Skeletal muscle cell (primary cell): Measurements from ENCODE around the gene MIAT.

Source experiments
- DNase-seq: peaks from one replicate; pipeline ENCODE4 v3.0.0-alpha.2; 2010; ENCODE audit warnings: low read depth
- H3K4me3 ChIP-seq: 2 replicates; pipeline ENCODE4 v1.5.1; 2011; ENCODE audit warnings: low read depth, mild to moderate bottlenecking, control low read depth, low read length, moderate library complexity

MIAT gene

DNA sequence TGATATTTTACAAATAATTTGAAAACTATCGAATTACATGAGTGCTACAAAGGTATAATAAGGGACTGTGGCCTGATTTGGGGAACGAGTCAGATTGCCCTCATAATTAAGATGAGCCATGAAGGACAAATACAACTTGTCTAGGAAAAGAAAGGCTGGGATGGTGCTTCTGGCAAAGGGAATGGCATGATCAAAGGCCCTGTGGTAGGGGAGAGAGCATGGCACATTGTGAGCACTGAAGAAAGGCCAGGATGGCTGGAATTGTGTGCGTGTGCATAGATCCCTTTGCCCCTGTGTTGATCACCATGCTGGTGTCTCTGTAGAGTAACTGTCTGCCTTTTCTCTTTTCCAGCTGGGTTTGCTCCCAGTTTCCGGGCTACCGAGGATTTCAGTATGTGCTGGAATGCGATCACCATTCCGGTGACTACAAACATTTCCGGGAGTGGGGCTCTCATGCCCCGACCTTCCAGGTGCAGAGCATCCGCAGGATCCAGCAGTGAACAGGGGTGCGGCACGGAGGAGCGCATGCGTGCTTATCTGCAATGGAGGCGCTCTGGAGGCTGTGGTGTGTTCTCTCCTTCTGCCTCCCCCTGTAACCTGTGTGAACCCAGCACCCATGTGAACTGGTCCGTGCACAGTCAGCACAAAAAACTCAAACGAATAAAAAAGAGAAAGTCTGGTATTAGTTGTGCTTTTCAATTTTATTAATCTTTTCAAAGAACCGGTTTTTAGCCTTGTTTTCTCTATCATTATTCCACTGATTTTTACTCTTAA, 27.2 kb upstream of the MIAT start:
- H3K4me3 ChIP-seq: no peak overlapping the region
- no peak for DNase-seq

DNA sequence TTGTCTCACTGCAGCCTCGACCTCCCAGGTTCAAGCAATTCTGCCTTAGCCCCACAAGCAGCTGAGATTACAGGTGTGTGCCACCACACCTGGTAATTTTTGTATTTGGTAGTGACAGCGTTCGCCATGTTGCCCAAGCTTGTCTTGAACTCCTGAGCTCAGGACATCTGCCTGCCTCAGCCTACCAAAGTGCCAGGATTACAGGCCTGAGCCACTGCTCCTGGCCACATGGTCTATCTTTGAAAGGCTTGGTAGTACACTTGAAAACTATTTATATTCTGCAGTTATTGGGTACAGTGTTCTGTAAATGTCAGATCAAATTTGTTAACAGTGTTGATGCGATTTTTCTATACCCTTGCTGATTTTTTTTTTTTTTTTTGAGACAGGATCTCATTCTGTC, 26.1 kb upstream of the MIAT start:
- no peak overlapping the region for H3K4me3 ChIP-seq
- DNase-seq: no peak

DNA sequence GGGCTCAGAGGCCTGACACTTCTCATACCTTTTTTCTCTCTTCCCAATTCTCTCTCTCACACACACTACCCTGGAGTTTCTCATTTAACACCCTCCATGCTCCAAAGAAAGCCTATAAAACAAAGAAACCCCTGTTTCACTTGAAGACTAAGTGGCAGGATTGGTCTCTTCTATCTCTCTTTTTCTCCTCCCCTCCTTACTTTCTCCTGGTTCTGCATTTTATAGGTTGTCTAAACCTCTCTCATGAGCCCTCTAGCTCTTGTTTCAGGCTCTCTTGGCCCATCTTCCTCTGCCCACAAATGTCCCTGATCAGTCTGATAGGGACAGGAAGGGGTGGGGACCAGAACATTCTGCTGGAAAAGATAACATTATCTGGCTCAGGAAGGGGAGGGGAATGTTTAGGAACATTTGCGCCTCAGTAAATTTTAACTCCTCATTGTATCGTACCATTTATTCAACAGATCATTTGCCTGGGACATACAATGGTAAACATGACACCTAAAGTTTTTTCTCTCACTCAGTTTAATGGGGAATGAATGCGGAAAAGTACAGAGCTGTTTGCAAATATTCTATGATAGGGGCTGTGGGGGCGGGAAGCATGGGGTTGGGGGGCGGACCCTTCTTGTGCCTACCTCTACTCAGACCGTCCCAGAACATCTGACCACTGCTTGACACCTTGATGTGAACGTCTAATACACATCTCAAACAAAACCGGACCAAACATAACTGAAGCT, 24.8 kb upstream of the MIAT start:
- no peak overlapping the region for H3K4me3 ChIP-seq
- DNase-seq: no peak

DNA sequence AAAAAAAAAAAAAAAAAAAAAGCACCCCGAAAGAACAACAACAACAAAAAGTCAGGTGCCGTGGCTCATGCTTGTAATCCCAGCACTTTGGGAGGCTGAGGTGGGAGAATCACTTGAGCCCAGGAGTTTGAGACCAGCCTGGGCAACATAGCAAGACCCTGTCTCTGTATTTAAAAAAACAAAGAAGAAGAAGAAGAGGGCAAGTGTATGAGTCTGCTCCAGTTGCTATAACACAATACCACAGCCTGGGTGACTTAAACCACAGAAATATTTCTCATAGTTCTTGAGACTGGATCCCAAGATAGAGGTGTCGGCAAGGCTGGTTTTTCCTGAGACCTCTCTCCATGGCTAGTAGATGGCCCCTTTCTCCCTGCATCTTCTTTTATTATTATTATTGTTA, 23.2 kb upstream of the MIAT start:
- no peak overlapping the region for H3K4me3 ChIP-seq
- DNase-seq: no peak

DNA sequence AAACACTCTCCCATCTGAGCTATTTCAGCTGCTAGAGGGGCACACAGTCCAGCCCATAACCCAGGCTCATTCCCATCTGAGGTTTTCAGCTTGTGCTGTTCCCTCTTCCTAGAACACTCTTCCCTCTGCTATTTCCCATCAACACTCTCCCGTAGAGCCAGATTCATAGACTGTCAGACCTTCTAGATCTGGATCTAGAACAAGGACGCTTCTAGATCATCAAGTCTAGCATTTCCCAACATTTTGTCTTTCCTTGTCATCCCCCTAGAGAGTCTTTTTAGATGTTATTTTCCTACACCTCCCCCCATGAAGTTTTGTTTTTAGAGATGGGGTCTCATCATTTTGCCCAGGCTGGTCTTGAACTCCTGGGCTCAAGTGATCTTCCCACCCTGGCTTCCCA, 22.3 kb upstream of the MIAT start:
- H3K4me3 ChIP-seq: no peak overlapping the region
- DNase-seq: no peak

DNA sequence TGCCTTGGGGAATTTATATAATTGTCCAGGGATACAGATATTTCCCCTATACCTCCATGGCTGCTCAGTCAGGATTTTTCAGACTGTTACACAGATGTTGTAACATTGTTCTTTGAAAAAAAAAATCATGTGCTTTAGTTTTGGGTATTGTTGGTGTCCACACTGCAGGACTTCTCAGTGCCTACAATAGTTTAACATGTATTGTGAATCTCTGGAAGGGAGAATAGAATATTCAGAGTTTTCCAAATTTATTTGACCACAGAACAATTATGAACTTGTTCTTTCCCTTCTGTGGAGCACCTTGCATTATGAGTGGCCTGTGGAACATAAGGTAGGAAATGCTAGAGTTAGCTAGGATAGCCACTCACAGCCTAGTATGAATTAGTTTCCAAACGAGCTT, 21.1 kb upstream of the MIAT start:
- no peak for DNase-seq
- no peak overlapping the region for H3K4me3 ChIP-seq

DNA sequence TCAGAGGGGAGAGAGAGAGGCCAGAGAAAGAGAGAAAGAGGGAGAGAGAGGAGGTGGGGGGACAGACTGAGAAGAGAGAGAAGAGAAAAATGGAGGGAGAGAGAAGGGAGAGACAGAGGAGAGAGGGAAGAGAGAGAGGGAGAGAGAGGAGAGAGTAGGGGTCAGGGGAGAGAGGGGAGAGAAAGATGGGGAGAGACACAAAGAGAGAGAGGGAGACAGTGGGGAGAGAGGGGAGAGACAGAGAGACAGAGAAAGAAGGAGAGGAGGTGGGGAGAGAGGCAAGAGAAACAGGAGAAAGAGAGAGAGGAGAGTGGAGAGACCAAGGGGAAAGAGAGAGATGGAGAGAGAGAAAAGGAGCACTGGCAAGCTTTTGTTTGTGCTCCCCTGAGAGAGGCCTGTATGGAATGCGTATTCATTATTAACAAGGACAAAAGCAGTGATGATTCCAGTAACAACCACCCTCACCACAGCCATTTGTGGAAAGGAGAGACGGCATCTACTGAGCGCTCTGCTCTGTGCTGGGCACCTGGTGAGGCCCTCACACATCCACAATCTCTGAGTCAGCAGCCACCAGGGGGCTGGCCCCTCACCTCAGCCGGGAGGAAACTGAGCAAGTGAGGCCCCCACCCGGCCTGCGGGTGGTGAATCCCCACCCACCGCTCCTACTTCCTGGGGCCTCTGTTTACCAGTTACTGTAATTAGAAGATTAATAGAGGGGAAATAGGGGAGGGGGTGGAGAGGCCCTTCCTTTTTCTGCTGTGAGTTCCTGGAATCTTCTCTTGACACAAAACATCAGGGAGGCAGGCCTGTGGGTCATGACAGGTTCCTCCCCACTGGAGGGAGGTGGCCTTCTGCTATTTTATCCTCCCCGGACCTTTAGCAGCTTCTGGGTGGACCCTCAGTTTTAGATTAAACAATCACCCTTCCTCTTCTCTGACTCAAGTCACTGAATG, 14.6 kb upstream of the MIAT start:
- no peak overlapping the region for H3K4me3 ChIP-seq
- no peak for DNase-seq

DNA sequence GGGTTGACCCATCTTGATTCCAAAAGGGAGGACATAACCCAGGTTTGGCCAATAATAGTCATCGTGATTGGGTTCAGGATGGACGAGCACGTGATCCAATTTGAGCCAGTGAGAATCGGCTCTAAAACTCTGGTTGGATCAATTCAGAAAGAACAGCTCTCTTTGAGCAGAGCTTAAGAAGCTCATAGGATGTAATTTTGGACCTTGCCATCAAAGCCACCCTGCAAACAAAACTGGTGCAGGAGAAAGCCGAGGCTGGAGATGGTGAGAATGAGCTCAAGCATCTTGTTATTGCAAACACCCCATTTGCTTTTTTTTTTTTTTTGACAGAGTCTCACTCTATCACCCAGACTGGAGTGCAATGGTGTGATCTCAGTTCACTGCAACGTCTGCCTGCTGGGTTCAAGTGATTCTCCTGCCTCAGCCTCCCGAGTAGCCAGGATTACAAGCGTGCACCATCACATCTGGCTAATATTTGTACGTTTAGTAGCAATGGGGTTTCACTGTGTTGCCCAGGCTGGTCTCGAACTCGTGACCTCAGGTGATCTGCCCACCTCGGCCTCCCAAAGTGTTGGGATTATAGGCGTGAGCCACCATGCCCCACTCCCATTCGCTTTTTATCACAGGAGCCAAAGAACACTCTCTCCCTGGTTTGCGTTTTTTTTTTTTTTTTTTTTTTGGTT, 13.8 kb upstream of the MIAT start:
- no peak overlapping the region for H3K4me3 ChIP-seq
- DNase-seq: no peak

DNA sequence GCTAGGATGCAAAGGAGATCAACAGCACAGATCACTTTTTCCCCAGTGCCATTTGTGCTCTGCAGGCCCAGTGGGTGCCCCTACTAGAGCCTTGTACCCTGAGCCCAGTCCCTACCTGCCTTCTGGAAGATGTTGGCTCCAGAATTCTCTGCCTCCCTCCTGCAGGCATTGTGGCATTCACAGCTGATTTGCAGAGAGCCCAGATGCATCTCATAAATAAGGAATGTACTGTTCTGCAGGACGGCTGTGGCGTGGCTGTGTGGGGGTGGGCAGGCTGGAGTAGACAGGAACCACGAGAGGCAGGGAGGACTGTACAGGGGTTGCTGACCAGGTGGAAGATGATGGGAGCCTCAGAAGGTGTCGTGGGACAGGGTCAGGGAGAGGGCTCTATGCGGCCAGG, 11.2 kb upstream of the MIAT start:
- DNase-seq: no peak
- no peak overlapping the region for H3K4me3 ChIP-seq

DNA sequence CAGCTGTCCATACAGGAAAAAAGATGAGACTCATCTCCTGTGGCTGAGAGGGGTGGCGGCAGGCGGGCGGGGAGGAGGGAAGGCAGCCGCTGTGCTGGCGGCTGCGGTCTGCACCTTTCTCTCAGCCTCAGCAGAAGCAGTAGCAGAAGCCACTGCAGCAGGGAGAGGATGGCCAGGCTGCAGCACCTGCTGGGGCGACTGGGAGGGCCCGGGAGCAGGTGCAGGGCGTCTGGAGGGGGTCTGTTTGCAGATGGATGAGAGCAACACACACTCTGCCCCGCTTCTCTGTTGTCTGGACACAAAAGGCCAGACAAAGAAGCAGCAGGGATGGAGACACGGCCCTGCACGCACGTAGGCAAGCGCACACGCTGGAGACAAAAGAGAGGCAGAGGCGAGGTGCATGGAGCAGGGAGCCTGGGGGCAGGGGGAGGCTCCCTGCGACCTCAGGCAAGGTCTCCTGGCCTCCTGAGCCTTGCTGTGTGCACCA, 9.3 kb upstream of the MIAT start:
- no peak overlapping the region for H3K4me3 ChIP-seq
- DNase-seq: no peak

DNA sequence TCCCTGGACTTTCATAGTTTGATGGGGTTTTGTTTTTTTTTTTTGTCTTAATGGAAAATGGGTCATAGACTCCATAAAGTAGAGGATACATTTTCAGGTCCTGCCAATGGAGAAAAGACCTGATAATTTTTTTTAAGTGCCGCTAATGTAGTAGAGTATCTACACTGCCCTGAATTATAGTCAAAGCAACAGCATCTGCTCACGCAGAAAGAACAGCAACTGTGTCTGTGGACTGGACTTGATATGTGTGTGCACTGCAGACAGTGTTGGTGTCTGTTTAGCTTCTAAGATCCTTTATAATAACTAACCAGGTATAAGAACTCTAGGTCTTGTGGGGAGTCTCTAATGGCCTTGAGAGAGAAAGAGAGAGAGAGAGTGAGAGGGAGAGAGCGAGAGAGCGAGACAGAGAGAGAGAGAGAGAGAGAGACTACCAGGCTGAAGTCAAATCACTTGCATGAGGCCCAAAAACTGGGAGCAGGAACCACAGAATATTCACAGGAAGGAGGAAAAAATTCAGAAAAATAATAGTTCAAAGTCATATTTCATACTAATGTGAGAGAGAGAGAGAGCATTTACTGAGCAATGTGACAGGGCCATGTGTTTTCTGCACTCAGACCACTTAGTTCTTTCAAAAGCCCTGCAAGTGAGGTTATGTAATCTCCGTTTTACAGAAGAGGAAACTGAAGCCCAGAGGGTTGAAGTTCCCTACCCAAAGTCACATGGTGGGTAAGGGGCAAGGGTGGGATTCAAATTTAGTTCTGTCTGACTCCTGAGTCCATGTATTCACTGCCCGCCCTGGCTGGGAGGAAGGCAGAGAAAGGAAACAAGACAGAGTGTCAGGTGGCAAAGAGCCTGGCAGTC, 8.6 kb upstream of the MIAT start:
- H3K4me3 ChIP-seq: no peak overlapping the region
- DNase-seq: no peak

DNA sequence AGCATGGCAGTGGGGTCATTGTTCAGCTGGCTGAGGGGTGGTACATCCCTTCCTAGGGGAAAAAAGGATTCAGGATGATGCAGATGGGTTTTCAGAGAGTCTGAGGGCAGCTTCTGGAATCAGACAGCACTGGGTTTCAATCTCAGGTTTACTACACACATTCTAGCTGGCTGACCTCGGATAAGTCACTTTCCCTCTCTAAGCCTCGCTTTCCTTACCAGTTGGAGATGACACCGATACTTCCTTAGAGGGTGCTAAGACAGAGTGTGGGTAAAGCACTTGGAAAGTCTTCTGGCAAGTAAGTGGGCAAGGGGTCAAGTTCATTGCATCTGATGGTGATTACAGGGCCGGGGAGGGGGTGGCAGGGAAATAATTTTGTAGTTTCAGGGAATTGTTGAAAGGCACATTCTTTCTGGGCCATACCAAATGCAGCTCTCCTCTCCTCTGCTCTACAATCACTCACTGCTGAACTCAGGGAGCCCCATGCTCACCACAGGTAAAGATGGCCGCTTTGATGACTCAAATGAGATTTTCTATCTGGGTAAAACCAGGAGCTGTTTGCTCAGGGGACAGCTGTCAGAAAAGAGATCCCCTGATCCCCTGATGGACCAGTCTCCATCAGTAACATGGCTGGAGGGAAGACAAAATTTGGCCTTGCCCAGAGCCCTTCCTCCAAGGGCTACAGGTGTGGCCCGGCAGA, 6.5 kb upstream of the MIAT start:
- no peak overlapping the region for H3K4me3 ChIP-seq
- no peak for DNase-seq

DNA sequence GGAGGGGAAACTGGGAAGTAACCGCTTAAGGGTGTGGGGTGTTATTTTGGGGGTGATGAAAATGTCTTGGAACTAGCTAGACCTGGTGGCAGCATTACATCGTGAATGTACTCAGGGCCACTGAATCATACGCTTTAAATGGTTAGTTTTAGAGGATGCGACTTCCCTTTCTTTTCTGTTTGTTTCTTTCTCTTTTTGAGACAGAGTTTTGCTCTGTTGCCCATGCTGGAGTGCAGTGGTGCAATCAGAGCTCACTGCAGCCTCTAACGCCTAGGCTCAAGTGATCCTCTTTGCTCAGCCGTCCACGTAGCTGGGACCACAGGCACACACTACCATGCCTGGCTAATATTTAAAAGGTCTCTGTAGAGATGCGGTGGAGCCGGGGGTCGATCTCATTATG, 5.6 kb upstream of the MIAT start:
- DNase-seq: no peak
- no peak overlapping the region for H3K4me3 ChIP-seq

DNA sequence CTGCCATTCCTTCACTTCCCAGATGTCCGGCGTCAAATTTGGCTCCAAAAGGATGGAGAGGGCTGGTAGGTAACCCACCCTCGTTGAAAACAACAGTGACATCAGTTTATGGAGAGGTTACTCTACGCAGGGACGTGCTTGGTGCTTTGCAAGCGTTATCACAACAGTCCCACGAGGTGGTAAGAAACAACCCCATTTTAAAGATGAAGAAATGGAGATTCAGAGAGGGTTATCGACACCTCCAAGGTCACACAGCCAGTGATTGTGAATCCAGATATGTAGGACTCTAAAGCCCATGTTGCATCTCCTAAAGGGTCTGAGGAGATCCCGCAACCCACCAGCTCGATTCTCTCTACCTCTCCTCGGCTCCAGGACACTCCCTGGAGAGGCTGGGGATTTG, 773 bp downstream of the MIAT start:
- no peak for DNase-seq
- peak overlapping the region; percentile 22 for H3K4me3 ChIP-seq

DNA sequence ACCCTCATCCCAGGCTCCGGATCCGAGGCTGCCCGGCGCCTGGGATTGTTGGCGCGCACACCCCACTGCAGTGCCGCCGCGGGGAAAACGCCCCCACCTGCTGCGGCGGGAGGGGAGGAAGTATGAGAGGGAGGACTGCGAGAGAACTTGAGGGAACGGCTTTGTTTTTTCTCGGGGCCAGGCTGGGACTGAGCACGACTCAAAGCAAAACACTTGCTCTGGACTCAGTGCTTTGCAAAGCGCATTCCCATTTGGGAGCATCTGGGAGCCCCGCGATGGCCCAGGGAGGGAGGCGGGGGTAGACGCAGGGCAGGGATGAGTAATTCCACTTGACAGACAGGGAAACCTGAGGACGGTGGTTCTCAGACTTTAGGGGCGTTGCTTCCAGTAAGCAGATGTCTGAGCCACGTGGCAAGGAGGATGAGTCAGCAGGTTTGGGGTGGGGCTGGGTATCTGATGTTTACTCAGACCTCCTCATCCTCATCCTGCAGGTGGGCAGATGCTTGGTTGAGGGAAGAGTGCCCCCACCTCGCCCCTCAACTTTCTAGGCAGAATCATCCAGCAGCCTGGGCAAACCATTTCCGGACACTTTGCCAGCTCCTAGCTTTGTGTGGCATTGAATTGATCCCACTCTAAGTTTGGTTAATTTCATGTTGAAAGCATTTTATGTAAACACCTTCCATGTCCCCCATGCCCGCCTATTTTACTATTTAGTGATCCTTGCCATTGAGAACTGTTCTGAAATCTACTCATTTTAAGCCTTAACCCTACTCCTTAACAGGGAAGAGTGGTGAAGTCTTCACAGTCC, 1.5 kb downstream of the MIAT start:
- H3K4me3 ChIP-seq: peak overlapping the region; percentile 22
- peak; percentile 83 for DNase-seq

DNA sequence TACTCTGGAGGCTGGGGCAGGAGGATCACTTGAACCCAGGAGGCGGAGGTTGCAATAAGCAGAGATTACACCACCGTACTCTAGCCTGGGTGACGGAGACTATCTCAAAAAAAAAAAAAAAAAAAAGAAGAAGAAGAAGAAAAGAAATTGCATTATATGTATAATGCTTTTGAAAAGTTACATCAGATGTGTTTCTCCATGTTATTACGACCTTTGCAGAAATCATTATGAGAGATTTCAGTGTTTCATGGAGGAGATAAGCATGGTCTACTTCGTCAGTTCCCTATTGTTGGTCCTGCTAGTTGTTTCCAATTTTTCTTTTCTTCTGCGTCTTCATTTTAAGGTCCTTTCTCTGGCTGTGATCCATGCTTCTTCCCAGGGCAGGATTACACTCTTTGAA, 3.0 kb downstream of the MIAT start:
- no peak for DNase-seq
- H3K4me3 ChIP-seq: no peak overlapping the region

DNA sequence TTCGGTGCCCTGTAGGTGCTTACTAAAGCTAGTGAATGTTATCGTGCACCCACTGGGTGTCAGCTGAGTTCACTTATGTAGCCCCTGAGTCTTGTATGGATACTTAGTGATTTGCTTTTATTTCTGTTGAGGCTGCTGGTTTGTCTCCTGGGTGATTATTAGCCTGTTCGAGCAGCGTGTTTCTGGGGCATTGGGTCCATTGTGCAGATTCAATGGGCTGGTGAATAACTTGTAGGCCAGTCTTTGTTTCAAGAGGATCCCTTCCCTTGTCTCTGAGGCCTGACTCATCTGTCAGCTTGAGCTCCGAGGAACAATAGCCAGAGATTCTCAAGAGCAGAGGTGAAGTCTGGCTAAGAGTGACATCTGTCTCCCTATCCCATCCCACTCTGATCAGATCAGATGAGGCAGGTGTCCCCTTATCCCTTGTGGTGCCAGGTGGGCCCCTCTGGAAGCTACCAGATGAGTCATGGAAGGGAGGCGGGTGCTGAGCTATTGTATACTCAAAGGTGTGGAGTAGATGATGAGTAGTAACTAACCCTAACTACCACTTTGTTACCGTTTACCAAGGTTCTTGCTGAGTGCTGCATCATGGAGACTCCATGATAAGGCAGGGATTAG, 3.7 kb downstream of the MIAT start:
- H3K4me3 ChIP-seq: no peak overlapping the region
- no peak for DNase-seq
